HepG2 (cell line): ENCODE results near the gene CRAMP1. TPM values are rescaled to one million over a fixed set of nuclear protein-coding genes. Genes with fewer than 3 reads are reported as not detected.

ENCODE experiments used
- ATAC-seq: fragments of 200-7000 bp; cut with Tn5 transposase; 3 replicates; pipeline ENCODE4 v1.9.1; 2020; ENCODE audit warnings: mild to moderate bottlenecking, moderate library complexity
- BruUV-seq: library from RNA; stranded (reverse); fragments of 400-500 nt; replicated peaks from 2 replicates; lab custom pipeline; 2021; lab: Mats Ljungman, UMichigan
- CTCF ChIA-PET: fragments of 300-600 bp; formaldehyde crosslinking; extraction: SDS; loops from one replicate; lab custom pipeline; 2021; ENCODE audit warnings: low total read pairs, inconsistent platforms, low intra/inter-chr PET ratio; lab: Yijun Ruan, JAX
- POLR2A ChIA-PET: fragments of 350-600 bp; sonication (Branson Sonifier 250); formaldehyde crosslinking; loops from one replicate; lab custom pipeline; 2020; ENCODE audit warnings: antibody characterized with exemption, inconsistent platforms; lab: Yijun Ruan, JAX
- DNase-seq: peaks from one replicate; pipeline ENCODE4 v3.0.0-alpha.2; 2015; ENCODE audit warnings: low spot score
- FAIRE-seq: peaks from 3 replicates; lab custom pipeline; 2011; peaks lifted over from hg19 to GRCh38; lab: Jason Lieb, UNC
- H2AFZ ChIP-seq: one replicate; pipeline ENCODE4 v1.6.1; 2011; ENCODE audit warnings: low read length, inconsistent platforms
- H3K27ac ChIP-seq: fragments of 300-600 bp; 3 replicates; pipeline ENCODE4 v1.8.0; 2011; ENCODE audit warnings: mixed run types, mild to moderate bottlenecking, mixed read lengths, low read length, inconsistent platforms; ENCODE audit not compliant: insufficient read depth; ENCODE audit errors: extremely low read length
- H3K27me3 ChIP-seq, 2 experiments: fragments of 200-600 bp in 1 of 2; 2 replicates in 1 of 2; 3 replicates in 1 of 2; pipeline versions ENCODE4 v1.6.0 to v1.8.0; 2011; ENCODE audit warnings: low read length in 2 of 2, mild to moderate bottlenecking in 2 of 2, moderate library complexity in 2 of 2, inconsistent platforms in 1 of 2; ENCODE audit not compliant: insufficient read depth in 2 of 2, control insufficient read depth in 1 of 2
- H3K36me3 ChIP-seq, 2 experiments: fragments of 200-600 bp in 1 of 2; replicated peaks in 1 of 2; 2 replicates in 1 of 2; 3 replicates in 1 of 2; pipeline versions ENCODE4 v1.5.1 to v1.8.0; 2011; ENCODE audit warnings: low read length in 2 of 2, inconsistent platforms in 1 of 2; ENCODE audit not compliant: insufficient read depth in 2 of 2, control insufficient read depth in 1 of 2
- H3K4me1 ChIP-seq: 2 replicates; pipeline ENCODE4 v1.5.1; 2012; ENCODE audit warnings: low read length, inconsistent platforms; ENCODE audit not compliant: insufficient read depth
- H3K4me2 ChIP-seq: 2 replicates; pipeline ENCODE4 v1.6.0; 2011; ENCODE audit warnings: low read depth, low read length, inconsistent platforms
- H3K4me3 ChIP-seq, 3 experiments: fragments of 200-600 bp in 1 of 3; sonication (generic), shearing (Covaris generic) in 1 of 3; replicated peaks in 1 of 3; 2 replicates each; pipeline ENCODE4 v1.5.1; 2011 to 2016; ENCODE audit warnings: low read length in 3 of 3, inconsistent platforms in 2 of 3, low read depth in 2 of 3, mild to moderate bottlenecking in 2 of 3, control low read depth in 1 of 3, mixed read lengths in 1 of 3; ENCODE audit not compliant: insufficient read depth in 1 of 3
- H3K79me2 ChIP-seq: one replicate; pipeline ENCODE4 v1.6.1; 2011; ENCODE audit warnings: low read length, inconsistent platforms; ENCODE audit not compliant: insufficient read depth
- H3K9ac ChIP-seq: 2 replicates; pipeline ENCODE4 v1.6.0; 2011; ENCODE audit warnings: mild to moderate bottlenecking, low read depth, low read length, inconsistent platforms; ENCODE audit not compliant: insufficient read depth
- H3K9me3 ChIP-seq: 2 replicates; pipeline ENCODE4 v1.5.1; 2012; ENCODE audit warnings: mild to moderate bottlenecking, low read length
- H4K20me1 ChIP-seq: 2 replicates; pipeline ENCODE4 v1.6.0; 2011; ENCODE audit warnings: inconsistent platforms, mild to moderate bottlenecking, low read length, moderate library complexity; ENCODE audit not compliant: insufficient read depth
- FOSL2 ChIP-seq: sonication (generic); formaldehyde crosslinking; IDR thresholded peaks from 2 replicates; pipeline ENCODE4 v1.4.0; 2020; ENCODE audit warnings: missing genetic modification reagents
- HDAC1 ChIP-seq: sonication (generic); formaldehyde crosslinking; IDR thresholded peaks from 2 replicates; pipeline ENCODE4 v1.5.1; 2020; ENCODE audit warnings: mild to moderate bottlenecking, missing genetic modification reagents
- KDM2A ChIP-seq: sonication (generic); formaldehyde crosslinking; IDR thresholded peaks from 2 replicates; pipeline ENCODE4 v1.4.0; 2020; ENCODE audit warnings: low read depth, missing genetic modification reagents, borderline replicate concordance
- KLF11 ChIP-seq: IDR thresholded peaks from 2 replicates; pipeline ENCODE4 v1.6.1; 2016; ENCODE audit warnings: missing compliant biosample characterization
- MIER2 ChIP-seq: IDR thresholded peaks from 2 replicates; pipeline ENCODE4 v1.6.1; 2016; ENCODE audit warnings: missing biosample characterization, missing genetic modification reagents
- MTF1 ChIP-seq: sonication (generic); formaldehyde crosslinking; IDR thresholded peaks from 2 replicates; pipeline ENCODE4 v1.5.0; 2020; ENCODE audit warnings: missing genetic modification reagents
- MXI1 ChIP-seq: IDR thresholded peaks from 3 replicates; pipeline ENCODE4 v1.6.1; 2012; ENCODE audit warnings: low read depth, low read length, inconsistent platforms, borderline replicate concordance
- ZIK1 ChIP-seq: sonication (generic); formaldehyde crosslinking; IDR thresholded peaks from 2 replicates; pipeline ENCODE4 v1.5.0; 2020; ENCODE audit warnings: mild to moderate bottlenecking, low read depth, missing genetic modification reagents, borderline replicate concordance
- ZNF367 ChIP-seq: sonication (generic); formaldehyde crosslinking; IDR thresholded peaks from 2 replicates; pipeline ENCODE4 v1.4.0; 2020; ENCODE audit warnings: missing genetic modification reagents, borderline replicate concordance
- ZNF510 ChIP-seq: sonication (generic); formaldehyde crosslinking; IDR thresholded peaks from 2 replicates; pipeline ENCODE4 v1.4.0; 2020; ENCODE audit warnings: low read depth, mild to moderate bottlenecking, missing genetic modification reagents
- ZNF644 ChIP-seq: IDR thresholded peaks from 2 replicates; pipeline ENCODE4 v1.6.1; 2016; ENCODE audit warnings: low read depth
- WGBS: methylation state at CpG from one replicate; pipeline ENCODE4 v1.1.6; 2017; ENCODE audit warnings: low lambda C conversion rate; 5-methylcytosine and 5-hydroxymethylcytosine counted together
- in situ Hi-C: cut with HindIII; loops from 2 replicates; pipeline ENCODE4 v1.10.0; 2017; ENCODE audit warnings: low pct_unique_long_range_greater_than_20kb; ENCODE audit not compliant: extremely low pct_ligation_motif_present
- intact Hi-C: fragments of 100-400 bp; cut with micrococcal nuclease; formaldehyde crosslinking; loops from one replicate; pipeline ENCODE4 v1.10.0; 2022; ENCODE audit not compliant: unreplicated experiment
- polyA plus RNA-seq, 8 experiments: library from polyadenylated mRNA; depleted of rRNA in 3 of 8; stranded (reverse) in 7 of 8; unstranded in 1 of 8; fragments of >200 nt; fragmentation: Illumina TruSeq in 4 of 8; extraction: Trizol in 4 of 8; gene quantifications; 2 replicates each; pipeline versions ENCODE4 v1.2.1 to v1.2.3, GENCODE V29; 2011 to 2016; ENCODE audit warnings: low read depth in 4 of 8, missing spikeins in 1 of 8, mixed read lengths in 1 of 8; ENCODE audit not compliant: insufficient read depth in 1 of 8
- total RNA-seq, 5 experiments: library from RNA; depleted of rRNA; stranded (reverse); fragments of >200 nt; fragmentation: Illumina TruSeq; extraction: Trizol; gene quantifications; 2 replicates each; pipeline ENCODE4 v1.2.3, GENCODE V29; 2016; ENCODE audit warnings: low read depth in 1 of 5
- TF ChIP-seq, protein P1 (sequence below): sonication (generic); formaldehyde crosslinking; conservative IDR thresholded peaks from 2 replicates; pipeline ENCODE4 v1.8.1; 2023; ENCODE audit warnings: missing genetic modification reagents
- TF ChIP-seq, protein P2 (sequence below): sonication (generic); formaldehyde crosslinking; IDR thresholded peaks from 2 replicates; pipeline ENCODE4 v1.8.1; 2023; ENCODE audit warnings: mild to moderate bottlenecking, inconsistent platforms, moderate library complexity, missing genetic modification reagents, borderline replicate concordance
- TF ChIP-seq, protein P3 (sequence below): sonication (generic); formaldehyde crosslinking; IDR thresholded peaks from 2 replicates; pipeline ENCODE4 v1.4.0; 2020; ENCODE audit warnings: missing genetic modification reagents, borderline replicate concordance

The CRAMP1 gene
- total and polyA plus RNA-seq, 2 of the 13 experiments (the other 11 are each of a cell fraction or from before 2014, with no cell fraction given) = 6.8 to 9.7 TPM

DNA sequence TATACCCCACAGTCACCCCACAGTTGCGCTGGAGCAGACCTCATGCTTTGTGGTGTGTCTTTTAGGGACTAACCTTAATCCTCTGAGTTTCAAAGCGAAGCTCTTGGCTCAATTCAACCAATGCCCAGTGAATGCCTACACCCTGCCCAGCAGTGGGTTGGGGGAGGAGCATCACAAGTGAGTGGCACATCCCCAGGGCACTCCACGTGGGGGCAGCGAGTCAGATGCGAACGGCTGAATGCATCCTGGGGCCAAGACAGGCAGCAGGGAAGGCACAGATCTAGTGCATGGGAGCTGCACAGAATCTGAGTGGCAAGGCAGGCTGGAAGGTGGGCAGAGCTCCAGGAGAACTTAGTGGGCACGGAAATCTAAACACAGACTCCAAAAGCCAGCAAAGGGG lies 39.5 kb upstream of the CRAMP1 start:
- ChIA-PET POLR2A (no interaction called here), CTCF (no interaction called here)
- H4K20me1 ChIP-seq = no peaks in the 10 kb centered on the region
- H3K4me2 ChIP-seq = no peak overlapping the region
- in situ Hi-C loops (no loop called here), intact Hi-C loops (no loop called here)
- no peak overlapping the region for H3K9ac ChIP-seq
- no peak overlapping the region for H3K27ac ChIP-seq
- no peak for TF ChIP-seq MXI1
- no peak for TF ChIP-seq FOSL2
- TF ChIP-seq ZNF510 (CRISPR knock-in tag) = no peak
- TF ChIP-seq ZIK1 = no peak
- TF ChIP-seq, protein P1, sequence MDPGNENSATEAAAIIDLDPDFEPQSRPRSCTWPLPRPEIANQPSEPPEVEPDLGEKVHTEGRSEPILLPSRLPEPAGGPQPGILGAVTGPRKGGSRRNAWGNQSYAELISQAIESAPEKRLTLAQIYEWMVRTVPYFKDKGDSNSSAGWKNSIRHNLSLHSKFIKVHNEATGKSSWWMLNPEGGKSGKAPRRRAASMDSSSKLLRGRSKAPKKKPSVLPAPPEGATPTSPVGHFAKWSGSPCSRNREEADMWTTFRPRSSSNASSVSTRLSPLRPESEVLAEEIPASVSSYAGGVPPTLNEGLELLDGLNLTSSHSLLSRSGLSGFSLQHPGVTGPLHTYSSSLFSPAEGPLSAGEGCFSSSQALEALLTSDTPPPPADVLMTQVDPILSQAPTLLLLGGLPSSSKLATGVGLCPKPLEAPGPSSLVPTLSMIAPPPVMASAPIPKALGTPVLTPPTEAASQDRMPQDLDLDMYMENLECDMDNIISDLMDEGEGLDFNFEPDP = no peak
- no peak for TF ChIP-seq ZNF644 (CRISPR knock-in tag)
- no peak for TF ChIP-seq HDAC1 (CRISPR knock-in tag)
- no peak for TF ChIP-seq ZNF367 (CRISPR knock-in tag)
- no peak for TF ChIP-seq KDM2A (CRISPR knock-in tag)
- no peaks in the 10 kb centered on the region for H3K4me1 ChIP-seq
- H3K9me3 ChIP-seq = no peaks in the 10 kb centered on the region
- DNase-seq (no peak), ATAC-seq (no peak), FAIRE-seq (no peak)
- peaks cover 4 to 9% of the 10 kb centered on the region in 2 experiments; a peak in 3 of 5 replicates for H3K36me3 ChIP-seq
- H2AFZ ChIP-seq = no peak overlapping the region
- no peaks in the 10 kb centered on the region for H3K79me2 ChIP-seq
- H3K27me3 ChIP-seq = no peaks in the 10 kb centered on the region
- no TSS peak for BruUV-seq
- H3K4me3 ChIP-seq = no peak overlapping the region
- 95% methylated on average over 7 of the region's 7 CpGs for WGBS

DNA sequence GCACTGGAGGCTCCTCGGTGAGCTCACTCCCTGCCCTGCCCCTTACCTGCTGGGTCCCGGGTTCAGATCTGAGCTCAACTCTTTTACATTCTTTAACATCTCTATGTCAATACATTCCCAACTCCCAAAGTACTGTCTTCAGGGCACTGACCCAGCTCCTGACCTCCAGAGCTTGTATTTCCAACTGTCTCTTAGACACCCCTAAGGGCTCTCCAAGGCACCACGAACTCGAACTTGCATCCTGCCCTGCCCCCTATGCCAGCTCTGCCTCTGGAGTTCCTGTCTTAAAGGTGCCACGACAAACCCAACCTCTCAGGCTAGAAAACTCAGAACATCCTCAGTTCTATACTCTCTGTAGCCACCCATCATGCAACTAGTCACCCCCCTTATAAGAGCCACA lies 38.9 kb upstream of the CRAMP1 start:
- FAIRE-seq (no peak), DNase-seq (no peak), ATAC-seq (no peak)
- no peaks in the 10 kb centered on the region for H3K9me3 ChIP-seq
- H4K20me1 ChIP-seq = no peaks in the 10 kb centered on the region
- WGBS = 74% methylated on average over 5 of the region's 5 CpGs
- no peak overlapping the region for H2AFZ ChIP-seq
- H3K36me3 ChIP-seq = peaks cover 4 to 9% of the 10 kb centered on the region in 2 experiments; a peak in 3 of 5 replicates
- in situ Hi-C loops = no loop called here
- no peaks in the 10 kb centered on the region for H3K4me1 ChIP-seq
- H3K79me2 ChIP-seq = no peaks in the 10 kb centered on the region
- H3K27ac ChIP-seq = no peak overlapping the region
- intact Hi-C loops = no loop called here
- no TSS peak for BruUV-seq
- H3K9ac ChIP-seq = no peak overlapping the region
- H3K4me3 ChIP-seq = no peak overlapping the region
- no peaks in the 10 kb centered on the region for H3K27me3 ChIP-seq
- H3K4me2 ChIP-seq = no peak overlapping the region
- ChIA-PET CTCF (no interaction called here), POLR2A (no interaction called here)
- no peak for TF ChIP-seq MTF1 (CRISPR knock-in tag)
- no peak for TF ChIP-seq MXI1
- no peak for TF ChIP-seq KLF11 (CRISPR knock-in tag)
- TF ChIP-seq, protein P2, sequence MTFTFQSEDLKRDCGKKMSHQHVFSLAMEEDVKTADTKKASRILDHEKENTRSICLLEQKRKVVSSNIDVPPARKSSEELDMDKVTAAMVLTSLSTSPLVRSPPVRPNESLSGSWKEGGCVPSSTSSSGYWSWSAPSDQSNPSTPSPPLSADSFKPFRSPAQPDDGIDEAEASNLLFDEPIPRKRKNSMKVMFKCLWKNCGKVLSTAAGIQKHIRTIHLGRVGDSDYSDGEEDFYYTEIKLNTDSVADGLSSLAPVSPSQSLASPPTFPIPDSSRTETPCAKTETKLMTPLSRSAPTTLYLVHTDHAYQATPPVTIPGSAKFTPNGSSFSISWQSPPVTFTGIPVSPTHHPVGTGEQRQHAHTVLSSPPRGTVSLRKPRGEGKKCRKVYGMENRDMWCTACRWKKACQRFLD (CRISPR knock-in tag) = no peak
- TF ChIP-seq, protein P3, sequence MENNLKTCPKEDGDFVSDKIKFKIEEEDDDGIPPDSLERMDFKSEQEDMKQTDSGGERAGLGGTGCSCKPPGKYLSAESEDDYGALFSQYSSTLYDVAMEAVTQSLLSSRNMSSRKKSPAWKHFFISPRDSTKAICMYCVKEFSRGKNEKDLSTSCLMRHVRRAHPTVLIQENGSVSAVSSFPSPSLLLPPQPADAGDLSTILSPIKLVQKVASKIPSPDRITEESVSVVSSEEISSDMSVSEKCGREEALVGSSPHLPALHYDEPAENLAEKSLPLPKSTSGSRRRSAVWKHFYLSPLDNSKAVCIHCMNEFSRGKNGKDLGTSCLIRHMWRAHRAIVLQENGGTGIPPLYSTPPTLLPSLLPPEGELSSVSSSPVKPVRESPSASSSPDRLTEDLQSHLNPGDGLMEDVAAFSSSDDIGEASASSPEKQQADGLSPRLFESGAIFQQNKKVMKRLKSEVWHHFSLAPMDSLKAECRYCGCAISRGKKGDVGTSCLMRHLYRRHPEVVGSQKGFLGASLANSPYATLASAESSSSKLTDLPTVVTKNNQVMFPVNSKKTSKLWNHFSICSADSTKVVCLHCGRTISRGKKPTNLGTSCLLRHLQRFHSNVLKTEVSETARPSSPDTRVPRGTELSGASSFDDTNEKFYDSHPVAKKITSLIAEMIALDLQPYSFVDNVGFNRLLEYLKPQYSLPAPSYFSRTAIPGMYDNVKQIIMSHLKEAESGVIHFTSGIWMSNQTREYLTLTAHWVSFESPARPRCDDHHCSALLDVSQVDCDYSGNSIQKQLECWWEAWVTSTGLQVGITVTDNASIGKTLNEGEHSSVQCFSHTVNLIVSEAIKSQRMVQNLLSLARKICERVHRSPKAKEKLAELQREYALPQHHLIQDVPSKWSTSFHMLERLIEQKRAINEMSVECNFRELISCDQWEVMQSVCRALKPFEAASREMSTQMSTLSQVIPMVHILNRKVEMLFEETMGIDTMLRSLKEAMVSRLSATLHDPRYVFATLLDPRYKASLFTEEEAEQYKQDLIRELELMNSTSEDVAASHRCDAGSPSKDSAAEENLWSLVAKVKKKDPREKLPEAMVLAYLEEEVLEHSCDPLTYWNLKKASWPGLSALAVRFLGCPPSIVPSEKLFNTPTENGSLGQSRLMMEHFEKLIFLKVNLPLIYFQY = no peak
- TF ChIP-seq MIER2 (CRISPR knock-in tag) = no peak
